Mucosa of descending colon (tissue), 3 donors: ENCODE results near the gene POLR1D. TPM values are rescaled to one million over a fixed set of nuclear protein-coding genes. Genes with fewer than 3 reads are reported as not detected.

Experiments
- ATAC-seq: fragments of 200-7000 bp; cut with Tn5 transposase; one replicate; pipeline ENCODE4 v1.9.1; 2020; ENCODE audit warnings: mild to moderate bottlenecking, moderate library complexity
- DNase-seq, 3 donors: peaks; one replicate each; pipeline ENCODE4 v3.0.0-alpha.2; 2020
- H3K36me3 ChIP-seq: fragments of 200-600 bp; one replicate; pipeline ENCODE4 v1.8.0; 2021; ENCODE audit warnings: low read depth, mild to moderate bottlenecking
- H3K4me1 ChIP-seq: fragments of 200-600 bp; one replicate; pipeline ENCODE4 v1.8.0; 2021; ENCODE audit warnings: low read depth, mild to moderate bottlenecking
- H3K4me3 ChIP-seq: fragments of 200-600 bp; one replicate; pipeline ENCODE4 v1.8.0; 2021; ENCODE audit warnings: mild to moderate bottlenecking
- H3K9me3 ChIP-seq: fragments of 200-600 bp; one replicate; pipeline ENCODE4 v1.8.0; 2021; ENCODE audit warnings: mild to moderate bottlenecking
- CTCF ChIP-seq: fragments of 200-600 bp; IDR thresholded peaks from one replicate; pipeline ENCODE4 v1.8.0; 2022; ENCODE audit warnings: antibody characterized with exemption, mild to moderate bottlenecking
- intact Hi-C, 2 donors: fragments of 100-400 bp; cut with DNase I in 1 of 2; cut with micrococcal nuclease in 1 of 2; formaldehyde crosslinking; loops; one replicate each; pipeline versions ENCODE4 v1.11.0 to v1.11.1; 2022; cut with DNase I, micrococcal nuclease
- total RNA-seq, 3 donors: library from RNA; stranded (reverse); fragmentation: NEBNext Ultra II Directional in 2 of 3; extraction: Animal tissue kit (Norgen Biotek cat#: 25700) in 2 of 3; gene quantifications; one replicate each; pipeline versions ENCODE4 v1.2.1 to v1.2.4, GENCODE V29; 2021 to 2023
- donor health status: DM: no; HTN: no; CAD: no; lungs with moderate emphysema.
- donor health status: DM: no; HTN: no; CAD: no.
- donor health status: DM: no; HTN: yes; CAD: no.

Gene POLR1D
- total RNA-seq, 3 donors from 2014 or later: 88.7 to 169 (median 91.0) TPM

DNA sequence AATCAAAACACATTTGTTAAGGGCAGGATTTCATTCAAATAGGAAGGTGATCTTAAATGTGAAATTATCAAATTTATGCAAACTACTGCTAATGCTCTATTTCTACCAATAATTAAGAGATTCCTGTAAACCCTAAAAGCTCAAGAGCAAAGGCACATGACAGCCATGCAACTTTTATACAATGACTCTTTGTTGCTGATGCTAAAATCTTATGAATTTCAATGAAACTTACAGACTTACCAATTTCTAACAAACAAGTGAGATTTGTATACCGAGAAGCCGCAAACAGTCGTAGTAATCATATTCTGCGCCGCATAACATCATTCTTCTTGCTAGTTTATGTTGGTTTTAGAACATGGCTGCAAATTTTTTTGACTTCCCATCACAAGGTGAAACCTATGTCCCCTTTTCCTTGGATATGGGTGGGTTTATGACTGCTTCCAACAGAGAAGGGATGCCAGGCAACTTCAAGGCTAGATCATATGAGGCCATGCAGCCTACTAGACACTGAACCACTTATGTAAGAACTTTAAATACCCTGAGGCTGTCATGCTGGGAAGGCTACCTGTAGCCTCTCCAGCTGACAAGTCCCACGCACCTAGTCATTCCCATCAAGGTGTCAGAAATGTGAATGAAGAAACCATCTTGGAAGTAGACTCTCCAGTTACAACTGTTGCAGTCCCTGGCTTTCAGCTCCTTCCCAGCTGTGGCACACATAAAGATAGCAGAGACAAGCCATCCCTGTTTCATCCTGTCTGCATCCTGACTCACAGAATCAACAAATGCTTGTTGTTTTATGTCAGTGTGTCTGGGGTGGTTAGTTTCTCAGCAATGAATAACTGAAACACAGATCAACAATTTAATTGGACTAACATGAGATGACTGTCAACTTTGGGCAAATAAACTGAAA is 43.3 kb upstream of the POLR1D start:
- Histone ChIP-seq H3K9me3 (no peaks in the 10 kb centered on the region), H3K4me1 (no peaks in the 10 kb centered on the region), H3K36me3 (no peaks in the 10 kb centered on the region), H3K4me3 (no peak overlapping the region)
- intact Hi-C loops: no loop called here
- ATAC-seq (no peak), DNase-seq (no peak)
- no peak for TF ChIP-seq CTCF

DNA sequence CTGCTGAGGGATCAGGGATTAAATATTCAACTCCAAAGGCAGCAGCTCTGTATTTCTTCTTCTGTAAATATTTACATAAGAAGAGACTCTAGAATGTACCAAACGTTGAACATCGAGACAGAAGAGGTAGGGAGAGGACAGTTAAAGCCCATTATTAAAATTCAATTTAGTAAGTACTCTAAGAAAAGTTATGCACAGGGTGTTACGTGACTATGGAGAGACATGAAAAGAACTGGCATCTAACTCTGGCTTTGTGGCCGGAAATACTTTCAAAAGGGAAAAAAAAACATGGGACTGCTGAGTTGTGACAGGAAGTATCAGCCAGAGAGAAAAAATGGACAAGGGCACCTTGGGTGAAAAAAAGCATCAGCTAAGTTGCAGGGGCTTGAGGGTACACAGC is 38.0 kb upstream of the POLR1D start:
- TF ChIP-seq CTCF: no peak
- Histone ChIP-seq H3K36me3 (no peaks in the 10 kb centered on the region), H3K4me1 (peaks cover 9% of the 10 kb centered on the region), H3K9me3 (no peaks in the 10 kb centered on the region), H3K4me3 (no peak overlapping the region)
- DNase-seq (no peak), ATAC-seq (no peak)
- intact Hi-C loops: no loop called here

- Histone ChIP-seq H3K4me1 (peaks cover 9% of the 10 kb centered on the region), H3K9me3 (no peaks in the 10 kb centered on the region), H3K36me3 (no peaks in the 10 kb centered on the region), H3K4me3 (no peak overlapping the region)
- TF ChIP-seq CTCF: no peak
- DNase-seq (no peak), ATAC-seq (no peak)
- intact Hi-C loops: no loop called here
Measured at GRCh38 chr13:27587095-27587746, 34.5 kb upstream of the POLR1D start.

DNA sequence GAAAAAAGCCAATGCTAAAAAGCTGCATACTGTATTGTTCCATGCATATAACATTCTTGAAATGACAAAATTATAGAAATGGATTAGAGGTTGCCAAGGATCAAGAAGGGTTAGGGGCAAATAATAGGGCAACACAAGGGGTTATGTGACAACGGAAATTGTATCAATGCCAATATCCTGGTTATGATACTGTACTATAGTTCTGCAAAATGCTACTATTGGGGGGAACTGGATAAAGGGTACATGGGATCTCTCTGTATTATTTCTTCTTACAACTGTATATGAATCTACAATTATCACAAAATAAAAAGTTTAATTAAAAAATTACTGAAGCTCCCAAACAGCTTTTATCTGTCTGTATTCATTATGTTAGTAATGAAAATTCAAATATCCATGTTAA is 33.3 kb upstream of the POLR1D start:
- TF ChIP-seq CTCF: no peak
- no peak for ATAC-seq
- no peak overlapping the region for H3K4me3 ChIP-seq
- intact Hi-C loops: no loop called here
- peaks cover 9% of the 10 kb centered on the region for H3K4me1 ChIP-seq
- no peaks in the 10 kb centered on the region for H3K36me3 ChIP-seq
- no peaks in the 10 kb centered on the region for H3K9me3 ChIP-seq
- DNase-seq: no peak

DNA sequence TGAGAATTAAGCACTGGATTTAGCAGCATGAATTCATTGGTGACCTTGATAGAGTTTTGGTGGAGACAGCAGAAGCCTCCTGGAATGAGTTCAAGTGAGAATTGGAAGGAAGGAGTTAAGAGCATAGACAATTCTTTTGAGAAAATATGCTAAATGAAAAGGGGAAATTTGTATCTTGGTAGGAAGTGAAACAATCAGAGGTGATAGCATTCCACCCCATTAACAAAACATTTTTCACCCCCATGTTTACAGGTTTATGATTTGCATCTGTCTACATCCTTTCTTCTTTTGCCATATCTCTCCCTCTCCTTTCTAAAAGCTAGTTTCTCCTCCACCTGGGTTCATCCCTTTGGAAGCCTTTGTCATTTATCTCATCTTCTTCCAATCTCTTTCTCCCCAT is 28.8 kb upstream of the POLR1D start:
- DNase-seq (no peak), ATAC-seq (no peak)
- Histone ChIP-seq H3K4me3 (no peak overlapping the region), H3K4me1 (peaks cover 9% of the 10 kb centered on the region), H3K9me3 (no peaks in the 10 kb centered on the region), H3K36me3 (no peaks in the 10 kb centered on the region)
- TF ChIP-seq CTCF: no peak
- intact Hi-C loops: no loop called here
